MCF 10A (cell line): ENCODE results near the gene OLFM2. TPM values are rescaled to one million over a fixed set of nuclear protein-coding genes. Genes with fewer than 3 reads are reported as not detected.

Source experiments
- BruUV-seq: library from RNA; stranded (reverse); fragments of 400-500 nt; replicated peaks from 2 replicates; lab custom pipeline; 2021; lab: Mats Ljungman, UMichigan
- CTCF ChIA-PET: fragments of 300-600 bp; sonication (Branson Sonifier 250); formaldehyde crosslinking; extraction: SDS; loops from one replicate; lab custom pipeline; 2021; ENCODE audit warnings: antibody characterized with exemption, inconsistent platforms; lab: Yijun Ruan, JAX
- POLR2A ChIA-PET: fragments of 300-600, 350-650 bp; sonication (Branson Sonifier 250); formaldehyde crosslinking; extraction: SDS; loops from one replicate; lab custom pipeline; 2020; ENCODE audit warnings: antibody characterized with exemption, inconsistent platforms; lab: Yijun Ruan, JAX
- DNase-seq: peaks from one replicate; pipeline ENCODE4 v3.0.0-alpha.2; 2018; ENCODE audit not compliant: unreplicated experiment
- H3K27ac Mint-ChIP-seq: one replicate; pipeline ENCODE4 v1.8.0; 2022; ENCODE audit warnings: mild to moderate bottlenecking, low read depth, mixed read lengths; ENCODE audit not compliant: unreplicated experiment
- H3K27me3 Mint-ChIP-seq: one replicate; pipeline ENCODE4 v1.8.0; 2022; ENCODE audit warnings: mixed read lengths; ENCODE audit not compliant: insufficient read depth, unreplicated experiment
- H3K36me3 Mint-ChIP-seq: one replicate; pipeline ENCODE4 v1.8.0; 2022; ENCODE audit warnings: mild to moderate bottlenecking, moderate library complexity, mixed read lengths; ENCODE audit not compliant: insufficient read depth, unreplicated experiment
- H3K4me1 Mint-ChIP-seq: one replicate; pipeline ENCODE4 v1.8.0; 2022; ENCODE audit warnings: mixed read lengths; ENCODE audit not compliant: insufficient read depth, unreplicated experiment
- H3K4me3 Mint-ChIP-seq: one replicate; pipeline ENCODE4 v1.8.0; 2022; ENCODE audit warnings: mild to moderate bottlenecking, moderate library complexity, mixed read lengths; ENCODE audit not compliant: unreplicated experiment
- H3K9me3 Mint-ChIP-seq: one replicate; pipeline ENCODE4 v1.8.0; 2022; ENCODE audit warnings: mixed read lengths; ENCODE audit not compliant: unreplicated experiment
- intact Hi-C: fragments of 100-400 bp; cut with micrococcal nuclease; formaldehyde crosslinking; loops from 2 replicates; pipeline ENCODE4 v1.14.1; 2022
- total RNA-seq: library from RNA; stranded (reverse); gene quantifications from 2 replicates; pipeline ENCODE4 v1.2.3, GENCODE V29; 2022
- TF ChIP-seq, protein P1 (sequence below): fragments of 200-600 bp; IDR thresholded peaks from one replicate; pipeline ENCODE4 v1.8.0; 2022; ENCODE audit warnings: antibody characterized with exemption, mild to moderate bottlenecking; ENCODE audit not compliant: unreplicated experiment

Gene OLFM2
- total RNA-seq, 1 experiment from 2014 or later: not detected

DNA sequence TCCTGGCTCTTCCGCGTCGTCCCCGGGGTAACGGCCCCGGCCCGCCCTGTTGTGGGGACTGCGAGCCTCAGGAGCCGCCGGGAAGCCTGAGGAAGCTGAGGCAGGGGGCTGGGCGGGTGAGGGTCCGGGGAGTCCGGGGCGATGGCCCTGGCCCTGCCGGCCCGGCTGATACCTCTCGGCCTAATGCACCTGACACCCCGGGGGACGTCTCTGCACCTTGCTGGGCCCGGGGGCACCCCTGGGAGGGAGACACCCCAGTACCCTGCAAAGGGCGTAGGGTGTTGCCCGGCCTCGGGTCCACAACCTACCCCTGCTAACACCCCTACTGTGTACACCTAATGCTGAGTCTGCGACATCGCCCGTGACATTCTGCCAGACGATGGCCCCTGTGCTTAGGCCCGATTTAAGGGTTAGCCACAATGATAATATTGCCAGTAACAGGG is 100.8 kb downstream of the OLFM2 start:
- peaks cover 25% of the 10 kb centered on the region for H3K36me3 Mint-ChIP-seq
- peaks cover 7% of the 10 kb centered on the region for H3K4me1 Mint-ChIP-seq
- H3K4me3 Mint-ChIP-seq: peak overlapping the region; percentile 79
- ChIA-PET POLR2A (interaction anchor here (0.7 to 1.2 kb wide), 2 partner anchors 10 to 17 kb away, joined by 3 to 4 read pairs; partner anchors contain the start of gene FBXL12), CTCF (interaction anchor here (0.6 to 1.5 kb wide), 4 partner anchors 8 to 1211 kb away, joined by 3 to 5 read pairs (median 3); partner anchors contain the start of gene UBL5)
- DNase-seq: no peak
- no peaks in the 10 kb centered on the region for H3K27me3 Mint-ChIP-seq
- TSS peak; percentile 15 for BruUV-seq
- TF ChIP-seq, protein P1, sequence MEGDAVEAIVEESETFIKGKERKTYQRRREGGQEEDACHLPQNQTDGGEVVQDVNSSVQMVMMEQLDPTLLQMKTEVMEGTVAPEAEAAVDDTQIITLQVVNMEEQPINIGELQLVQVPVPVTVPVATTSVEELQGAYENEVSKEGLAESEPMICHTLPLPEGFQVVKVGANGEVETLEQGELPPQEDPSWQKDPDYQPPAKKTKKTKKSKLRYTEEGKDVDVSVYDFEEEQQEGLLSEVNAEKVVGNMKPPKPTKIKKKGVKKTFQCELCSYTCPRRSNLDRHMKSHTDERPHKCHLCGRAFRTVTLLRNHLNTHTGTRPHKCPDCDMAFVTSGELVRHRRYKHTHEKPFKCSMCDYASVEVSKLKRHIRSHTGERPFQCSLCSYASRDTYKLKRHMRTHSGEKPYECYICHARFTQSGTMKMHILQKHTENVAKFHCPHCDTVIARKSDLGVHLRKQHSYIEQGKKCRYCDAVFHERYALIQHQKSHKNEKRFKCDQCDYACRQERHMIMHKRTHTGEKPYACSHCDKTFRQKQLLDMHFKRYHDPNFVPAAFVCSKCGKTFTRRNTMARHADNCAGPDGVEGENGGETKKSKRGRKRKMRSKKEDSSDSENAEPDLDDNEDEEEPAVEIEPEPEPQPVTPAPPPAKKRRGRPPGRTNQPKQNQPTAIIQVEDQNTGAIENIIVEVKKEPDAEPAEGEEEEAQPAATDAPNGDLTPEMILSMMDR: no peak
- intact Hi-C loops: no loop called here
- no peaks in the 10 kb centered on the region for H3K9me3 Mint-ChIP-seq
- H3K27ac Mint-ChIP-seq: peak overlapping the region; percentile 66

DNA sequence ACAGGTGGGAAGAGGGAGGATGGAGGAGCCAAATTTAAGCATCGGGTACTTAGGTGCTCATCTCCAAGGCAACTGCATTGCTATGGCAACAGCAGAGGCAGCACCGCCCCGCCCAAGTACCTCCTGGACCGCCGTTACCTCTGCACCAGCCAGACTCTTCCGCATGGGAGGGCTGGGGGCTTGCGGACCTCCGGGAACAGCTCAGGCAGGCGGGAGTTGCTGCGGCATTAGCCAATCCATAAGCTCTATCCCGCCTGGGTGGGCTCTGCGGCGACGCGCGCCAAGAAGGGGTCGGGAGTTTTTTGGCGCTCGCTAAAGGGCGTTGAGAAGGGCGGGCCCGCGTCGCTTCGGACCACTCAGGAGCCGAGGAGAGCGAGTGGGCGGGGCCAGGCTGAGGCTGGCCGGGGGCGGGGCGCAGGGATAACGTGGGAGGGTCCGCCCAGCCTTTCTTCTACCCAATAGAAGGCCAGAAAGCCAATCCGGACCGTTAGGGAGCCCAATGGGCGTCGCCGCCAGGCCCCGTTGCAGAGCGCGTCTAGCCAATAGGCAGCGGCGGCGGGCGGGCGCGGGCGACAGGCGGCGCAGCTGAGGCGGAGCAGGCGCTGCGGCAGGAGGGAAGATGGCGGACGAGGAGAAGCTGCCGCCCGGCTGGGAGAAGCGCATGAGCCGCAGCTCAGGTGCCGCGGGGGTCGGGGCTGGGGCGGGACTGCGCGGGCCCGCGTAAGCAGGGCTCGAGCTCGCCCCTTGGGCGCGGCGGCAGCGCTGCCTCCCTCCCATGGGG is 101.4 kb downstream of the OLFM2 start, which contains the start of gene PIN1:
PIN1 (plus strand) TSS at position 593 of the 781 bp plus-strand sequence; CDS start at position 620, 27 bp downstream.
- TF ChIP-seq, protein P1: peak; percentile 48
- peaks cover 7% of the 10 kb centered on the region for H3K4me1 Mint-ChIP-seq
- H3K27ac Mint-ChIP-seq: peak within 1 kb of the TSS; percentile 66
- H3K9me3 Mint-ChIP-seq: no peaks in the 10 kb centered on the region
- H3K36me3 Mint-ChIP-seq: peaks cover 23% of the 10 kb centered on the region
- CTCF ChIA-PET: interaction anchor here (0.5 to 1.5 kb wide), 5 partner anchors 13 to 1211 kb away, joined by 3 to 5 read pairs (median 3); no protein-coding TSS in a partner anchor
- no TSS peak for BruUV-seq
- H3K27me3 Mint-ChIP-seq: no peaks in the 10 kb centered on the region
- peak within 1 kb of the TSS; percentile 79 for H3K4me3 Mint-ChIP-seq
- DNase-seq: peak; percentile 99
- intact Hi-C loops: no loop called here
- POLR2A ChIA-PET: interaction anchor here (0.7 to 1.2 kb wide), 2 partner anchors 10 to 16 kb away, joined by 3 to 4 read pairs; partner anchors contain the start of gene FBXL12

DNA sequence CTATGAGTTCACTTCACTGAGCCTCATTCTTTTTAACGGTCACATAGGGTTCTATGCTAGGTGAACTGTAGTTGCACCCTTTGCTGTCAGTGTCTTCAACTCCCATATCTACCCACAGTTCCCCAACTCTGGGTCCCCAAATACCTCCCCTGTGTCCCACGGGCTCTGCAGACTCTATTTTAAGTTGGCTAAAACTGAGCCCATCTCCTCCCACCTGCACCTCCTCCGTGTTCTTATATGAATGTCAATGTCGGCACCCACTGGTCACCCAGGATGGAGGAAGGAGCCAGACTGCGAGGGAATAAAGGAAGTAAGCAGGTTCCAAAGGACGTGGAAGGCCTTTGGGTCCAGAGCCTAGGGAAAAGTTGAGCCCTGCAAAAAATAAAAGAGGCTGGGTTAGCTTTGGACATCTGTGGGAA is 102.0 kb downstream of the OLFM2 start:
- TF ChIP-seq, protein P1: no peak
- H3K9me3 Mint-ChIP-seq: no peaks in the 10 kb centered on the region
- intact Hi-C loops: no loop called here
- no peak for DNase-seq
- H3K36me3 Mint-ChIP-seq: peaks cover 22% of the 10 kb centered on the region
- peaks cover 7% of the 10 kb centered on the region for H3K4me1 Mint-ChIP-seq
- no peak overlapping the region for H3K27ac Mint-ChIP-seq
- H3K27me3 Mint-ChIP-seq: no peaks in the 10 kb centered on the region
- BruUV-seq: no TSS peak
- peak overlapping the region; percentile 79 for H3K4me3 Mint-ChIP-seq
- ChIA-PET CTCF (interaction anchor here (0.5 to 1.5 kb wide), 3 partner anchors 13 to 745 kb away, joined by 3 to 5 read pairs (median 3); no protein-coding TSS in a partner anchor), POLR2A (interaction anchor here (1.2 kb wide), 1 partner anchor 11 kb away, joined by 3 read pairs; no protein-coding TSS in a partner anchor)
